Activated T-helper 17 cell treated with anti-CD3 and anti-CD28 coated beads, Interleukin-2, amount 50 U/mL, for 72 hours (primary cell): ENCODE data around the gene DCLK1. TPM values are rescaled to one million over a fixed set of nuclear protein-coding genes. Genes with fewer than 3 reads are reported as not detected.

ENCODE experiments used
- ATAC-seq: fragments of 150-1000 bp; cut with Tn5 transposase; replicated peaks from 2 replicates; pipeline ENCODE4 v1.10.0; 2021; ENCODE audit warnings: mild to moderate bottlenecking, moderate library complexity
- H3K27ac Mint-ChIP-seq: one replicate; pipeline ENCODE4 v1.8.0; 2022; ENCODE audit warnings: mixed read lengths
- H3K27me3 Mint-ChIP-seq: one replicate; pipeline ENCODE4 v1.8.0; 2022; ENCODE audit warnings: mixed read lengths
- H3K36me3 Mint-ChIP-seq: one replicate; pipeline ENCODE4 v1.8.0; 2022; ENCODE audit warnings: low read depth, mild to moderate bottlenecking, mixed read lengths
- H3K4me1 Mint-ChIP-seq: one replicate; pipeline ENCODE4 v1.8.0; 2022; ENCODE audit warnings: mixed read lengths
- H3K4me3 Mint-ChIP-seq: one replicate; pipeline ENCODE4 v1.8.0; 2022; ENCODE audit warnings: mild to moderate bottlenecking, mixed read lengths
- H3K9me3 Mint-ChIP-seq: one replicate; pipeline ENCODE4 v1.8.0; 2022; ENCODE audit warnings: mixed read lengths
- total RNA-seq, 2 donors: library from RNA; stranded (reverse); gene quantifications; one replicate each; pipeline ENCODE4 v1.2.3, GENCODE V29; 2022

Gene DCLK1
- total RNA-seq, 2 donors from 2014 or later, result not detected

GRCh38 chr13:35741657-35742056, 389.5 kb downstream of the DCLK1 start:
- Mint-ChIP-seq H3K9me3 (peaks cover 7% of the 10 kb centered on the region), H3K27ac (no peak overlapping the region), H3K36me3 (no peaks in the 10 kb centered on the region), H3K27me3 (peaks cover 7% of the 10 kb centered on the region), H3K4me1 (no peaks in the 10 kb centered on the region), H3K4me3 (no peak overlapping the region)
- ATAC-seq, result no peak

DNA sequence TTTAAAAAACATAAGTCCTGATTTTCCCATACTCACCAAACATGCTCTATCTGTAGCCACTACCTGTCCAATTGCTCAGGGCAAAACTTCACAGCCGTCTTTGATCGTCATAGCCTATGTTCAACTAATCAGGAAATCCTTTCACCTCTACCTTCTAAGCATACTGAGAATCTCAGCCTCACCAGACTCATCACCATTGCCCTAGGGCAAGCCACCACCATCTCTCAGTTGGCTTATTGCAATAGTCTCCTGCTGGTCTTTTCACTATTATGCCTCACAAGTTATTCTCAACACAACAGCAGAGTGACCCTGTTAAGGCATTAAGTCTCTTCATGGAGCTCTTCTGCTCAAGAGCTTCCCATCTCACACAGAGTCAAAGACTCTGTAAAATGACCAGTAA, 394.3 kb downstream of the DCLK1 start:
- no peak for ATAC-seq
- no peaks in the 10 kb centered on the region for H3K4me1 Mint-ChIP-seq
- no peaks in the 10 kb centered on the region for H3K36me3 Mint-ChIP-seq
- H3K27me3 Mint-ChIP-seq, result peaks cover 12% of the 10 kb centered on the region
- no peak overlapping the region for H3K4me3 Mint-ChIP-seq
- no peak overlapping the region for H3K27ac Mint-ChIP-seq
- peaks cover 7% of the 10 kb centered on the region for H3K9me3 Mint-ChIP-seq

- no peak overlapping the region for H3K27ac Mint-ChIP-seq
- no peak for ATAC-seq
- no peaks in the 10 kb centered on the region for H3K36me3 Mint-ChIP-seq
- peaks cover 4% of the 10 kb centered on the region for H3K27me3 Mint-ChIP-seq
- H3K4me1 Mint-ChIP-seq, result no peaks in the 10 kb centered on the region
- H3K4me3 Mint-ChIP-seq, result no peak overlapping the region
- peaks cover under 1% of the 10 kb centered on the region for H3K9me3 Mint-ChIP-seq
Observed at GRCh38 chr13:35733827-35734226, 397.4 kb downstream of the DCLK1 start.

DNA sequence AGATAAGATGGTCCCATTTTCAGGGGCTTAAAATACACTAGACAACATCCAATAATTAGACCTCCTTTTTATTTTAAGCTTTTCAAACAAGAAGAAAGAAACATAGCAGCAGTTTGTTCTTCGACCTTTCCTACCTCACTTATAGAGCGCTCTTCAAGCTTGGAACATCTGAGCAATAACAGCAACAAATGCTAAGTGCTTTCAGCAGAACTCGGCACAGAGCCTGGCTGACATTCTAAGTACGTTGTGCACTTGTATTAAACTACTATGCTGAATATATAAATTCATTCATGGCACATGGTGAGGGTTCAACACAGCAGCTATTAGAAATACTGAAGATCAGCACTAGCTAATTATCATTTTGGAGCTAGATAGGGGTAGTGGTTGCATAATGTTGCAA, 398.6 kb downstream of the DCLK1 start:
- Mint-ChIP-seq H3K4me3 (no peak overlapping the region), H3K27me3 (peaks cover 4% of the 10 kb centered on the region), H3K36me3 (no peaks in the 10 kb centered on the region), H3K9me3 (peaks cover 4% of the 10 kb centered on the region), H3K4me1 (no peaks in the 10 kb centered on the region), H3K27ac (no peak overlapping the region)
- ATAC-seq, result no peak

DNA sequence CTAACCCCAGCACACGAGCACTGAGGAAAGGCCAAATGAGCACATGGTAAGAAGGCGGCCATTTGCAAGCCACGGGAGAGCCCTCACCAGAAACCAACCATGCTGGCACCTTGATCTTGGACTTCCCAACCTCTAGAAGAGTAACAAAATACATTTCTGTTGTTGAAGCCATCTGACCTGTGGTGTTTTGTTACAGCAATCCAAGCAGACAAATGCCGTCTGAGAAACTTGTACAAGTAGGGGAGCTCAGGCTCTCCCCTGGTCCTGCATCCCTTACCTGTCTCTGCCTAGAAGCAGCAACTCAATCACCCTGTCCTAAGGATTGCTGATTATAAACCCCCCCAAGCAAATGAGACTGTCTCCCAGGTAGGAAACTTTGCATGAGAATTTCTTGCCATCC, 399.7 kb downstream of the DCLK1 start:
- Mint-ChIP-seq H3K27me3 (peaks cover 4% of the 10 kb centered on the region), H3K9me3 (peaks cover 4% of the 10 kb centered on the region), H3K27ac (no peak overlapping the region), H3K4me3 (no peak overlapping the region), H3K36me3 (no peaks in the 10 kb centered on the region), H3K4me1 (no peaks in the 10 kb centered on the region)
- no peak for ATAC-seq

DNA sequence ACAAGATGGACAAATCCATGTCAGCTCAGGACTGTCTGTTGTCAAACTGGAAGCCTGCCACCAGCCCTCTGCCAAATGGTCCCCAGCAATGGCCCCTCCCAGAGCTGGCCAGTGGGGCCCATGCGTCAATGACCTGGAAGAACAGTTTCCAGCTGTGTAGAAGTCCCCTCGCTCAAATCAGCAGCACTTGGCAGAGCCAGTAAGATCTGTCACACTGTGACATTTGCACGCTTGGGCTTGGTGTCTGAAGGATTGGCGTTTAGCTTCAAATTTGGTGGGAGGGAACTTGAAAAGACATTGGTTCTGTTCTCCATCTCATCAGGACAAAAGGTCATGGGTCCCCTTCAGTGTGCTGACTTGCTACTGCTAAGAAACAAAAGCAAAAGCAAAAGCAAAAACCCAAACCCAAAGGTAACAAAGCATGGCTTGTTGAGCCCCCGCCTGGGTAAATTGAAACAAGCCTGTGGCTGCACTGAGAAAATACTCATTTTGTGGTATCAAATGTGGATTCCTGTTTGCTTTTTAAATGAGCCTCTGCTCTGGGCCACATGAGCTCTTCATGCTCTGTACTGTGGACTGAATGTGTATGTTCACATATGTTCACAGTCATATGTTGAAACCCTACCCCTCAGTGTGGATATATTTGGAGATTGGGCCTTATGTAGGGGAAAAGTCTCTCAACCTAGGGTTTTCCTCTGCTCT, 401.1 kb downstream of the DCLK1 start:
- no peaks in the 10 kb centered on the region for H3K36me3 Mint-ChIP-seq
- no peak overlapping the region for H3K4me3 Mint-ChIP-seq
- no peaks in the 10 kb centered on the region for H3K4me1 Mint-ChIP-seq
- H3K27ac Mint-ChIP-seq, result no peak overlapping the region
- peaks cover 8% of the 10 kb centered on the region for H3K9me3 Mint-ChIP-seq
- ATAC-seq, result no peak
- H3K27me3 Mint-ChIP-seq, result peaks cover 8% of the 10 kb centered on the region

GRCh38 chr13:35727881-35728280, 403.3 kb downstream of the DCLK1 start:
- Mint-ChIP-seq H3K36me3 (no peaks in the 10 kb centered on the region), H3K4me1 (no peaks in the 10 kb centered on the region), H3K4me3 (no peak overlapping the region), H3K27me3 (peaks cover 10% of the 10 kb centered on the region), H3K27ac (no peak overlapping the region), H3K9me3 (peaks cover 8% of the 10 kb centered on the region)
- no peak for ATAC-seq

DNA sequence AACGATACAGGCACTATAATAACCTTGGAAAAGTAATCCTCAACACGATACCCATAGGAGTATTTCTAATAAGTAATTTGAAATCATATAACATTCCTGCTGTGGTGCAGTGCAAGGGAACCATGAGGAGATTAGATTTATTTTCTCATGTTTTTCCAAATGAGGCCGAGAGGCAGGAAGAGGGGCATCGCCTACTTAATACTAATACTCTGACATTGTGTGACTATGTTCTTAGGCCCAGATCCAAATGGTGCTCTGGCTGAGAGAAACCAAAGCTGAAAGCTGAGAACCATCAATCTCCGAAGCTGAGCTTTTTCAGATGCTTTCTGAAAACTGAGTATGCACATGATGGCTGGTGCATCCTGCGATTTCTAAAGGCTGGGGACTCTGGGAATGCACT, 406.7 kb downstream of the DCLK1 start:
- peaks cover 8% of the 10 kb centered on the region for H3K9me3 Mint-ChIP-seq
- no peak for ATAC-seq

DNA sequence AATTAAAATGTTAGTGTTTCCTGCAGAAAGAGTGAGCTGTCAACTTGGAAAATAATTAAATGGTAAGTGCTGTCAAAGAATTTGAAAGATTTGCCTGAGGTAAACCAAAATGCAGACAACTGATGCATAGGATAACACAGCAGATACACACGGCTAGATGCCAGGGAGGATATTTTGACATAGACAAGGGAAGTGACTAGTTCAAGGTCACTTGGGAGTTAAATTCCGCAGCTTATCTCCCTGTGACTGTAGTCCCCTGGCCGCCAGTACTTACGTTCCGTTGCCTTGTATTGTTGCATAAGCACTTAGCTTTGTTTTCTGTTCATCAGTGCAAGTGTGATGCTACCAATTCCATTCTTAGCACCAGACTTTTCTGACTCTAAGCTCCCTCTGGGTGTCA, 407.4 kb downstream of the DCLK1 start:
- Mint-ChIP-seq H3K27ac (no peak overlapping the region), H3K27me3 (peaks cover 14% of the 10 kb centered on the region)
- ATAC-seq, result no peak

More for the DNA sequence above, 406.7 kb downstream of the DCLK1 start:
- no peak overlapping the region for H3K27ac Mint-ChIP-seq
- H3K36me3 Mint-ChIP-seq, result no peaks in the 10 kb centered on the region
- peaks cover 14% of the 10 kb centered on the region for H3K27me3 Mint-ChIP-seq
- no peaks in the 10 kb centered on the region for H3K4me1 Mint-ChIP-seq
- no peak overlapping the region for H3K4me3 Mint-ChIP-seq

DNA sequence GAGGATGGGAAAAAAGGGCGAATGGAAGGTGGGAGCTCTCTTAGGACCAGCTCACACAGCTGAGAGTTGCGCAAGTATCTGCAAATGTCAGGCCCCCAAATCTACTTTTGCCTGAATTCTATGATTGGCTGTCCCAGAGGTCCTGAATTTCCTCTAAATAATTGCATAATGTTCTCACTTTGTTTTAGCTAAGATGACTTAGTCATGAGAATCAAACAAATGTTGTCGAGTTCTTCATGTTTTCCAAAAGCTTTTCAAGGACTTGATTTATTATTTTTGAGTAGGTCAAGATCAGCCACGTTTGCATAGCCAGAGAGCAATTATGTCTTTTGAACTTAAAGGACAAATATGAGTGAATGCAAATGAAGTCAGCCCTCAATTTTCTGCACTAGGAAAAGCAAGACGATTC, 408.1 kb downstream of the DCLK1 start:
- no peak overlapping the region for H3K27ac Mint-ChIP-seq

More for the DNA sequence above, 407.4 kb downstream of the DCLK1 start:
- Mint-ChIP-seq H3K36me3 (no peaks in the 10 kb centered on the region), H3K4me1 (no peaks in the 10 kb centered on the region), H3K9me3 (peaks cover 7% of the 10 kb centered on the region), H3K4me3 (no peak overlapping the region)

DNA sequence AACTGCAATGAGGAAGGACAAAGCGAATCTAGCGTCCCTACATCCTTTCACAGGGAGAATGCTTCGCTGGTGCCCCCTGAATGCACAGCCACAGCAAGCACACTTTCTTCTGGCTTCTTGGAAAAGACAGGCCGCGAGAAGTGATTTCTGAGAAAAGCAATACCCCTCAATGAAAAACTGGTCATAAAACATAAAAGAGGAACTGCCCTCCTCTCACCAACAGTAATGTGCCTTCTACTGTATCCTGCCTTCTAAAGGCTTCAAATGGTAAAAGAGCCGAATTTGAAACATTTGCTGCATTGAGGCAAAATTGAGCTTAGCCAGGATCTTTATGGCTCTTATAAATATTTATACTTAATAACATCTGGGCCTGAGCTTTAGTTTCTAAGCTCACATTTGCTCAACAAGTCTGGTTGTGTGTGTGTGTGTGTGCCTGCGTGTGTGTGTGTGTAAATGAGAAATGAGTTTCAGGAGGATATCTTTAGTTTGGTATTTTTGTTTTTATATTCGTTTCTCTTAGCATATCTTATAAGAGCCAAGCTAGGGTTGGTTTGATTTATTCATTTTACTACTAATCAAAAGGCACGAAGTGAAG, 408.6 kb downstream of the DCLK1 start:
- H3K9me3 Mint-ChIP-seq, result peaks cover 4% of the 10 kb centered on the region
- no peaks in the 10 kb centered on the region for H3K4me1 Mint-ChIP-seq
- H3K36me3 Mint-ChIP-seq, result no peaks in the 10 kb centered on the region
- peaks cover 14% of the 10 kb centered on the region for H3K27me3 Mint-ChIP-seq
- H3K4me3 Mint-ChIP-seq, result no peak overlapping the region
- no peak overlapping the region for H3K27ac Mint-ChIP-seq
- ATAC-seq, result no peak

More for the DNA sequence above, 408.1 kb downstream of the DCLK1 start:
- peaks cover 14% of the 10 kb centered on the region for H3K27me3 Mint-ChIP-seq
- ATAC-seq, result no peak
- no peak overlapping the region for H3K4me3 Mint-ChIP-seq
- H3K4me1 Mint-ChIP-seq, result no peaks in the 10 kb centered on the region
- no peaks in the 10 kb centered on the region for H3K36me3 Mint-ChIP-seq
- peaks cover 4% of the 10 kb centered on the region for H3K9me3 Mint-ChIP-seq

DNA sequence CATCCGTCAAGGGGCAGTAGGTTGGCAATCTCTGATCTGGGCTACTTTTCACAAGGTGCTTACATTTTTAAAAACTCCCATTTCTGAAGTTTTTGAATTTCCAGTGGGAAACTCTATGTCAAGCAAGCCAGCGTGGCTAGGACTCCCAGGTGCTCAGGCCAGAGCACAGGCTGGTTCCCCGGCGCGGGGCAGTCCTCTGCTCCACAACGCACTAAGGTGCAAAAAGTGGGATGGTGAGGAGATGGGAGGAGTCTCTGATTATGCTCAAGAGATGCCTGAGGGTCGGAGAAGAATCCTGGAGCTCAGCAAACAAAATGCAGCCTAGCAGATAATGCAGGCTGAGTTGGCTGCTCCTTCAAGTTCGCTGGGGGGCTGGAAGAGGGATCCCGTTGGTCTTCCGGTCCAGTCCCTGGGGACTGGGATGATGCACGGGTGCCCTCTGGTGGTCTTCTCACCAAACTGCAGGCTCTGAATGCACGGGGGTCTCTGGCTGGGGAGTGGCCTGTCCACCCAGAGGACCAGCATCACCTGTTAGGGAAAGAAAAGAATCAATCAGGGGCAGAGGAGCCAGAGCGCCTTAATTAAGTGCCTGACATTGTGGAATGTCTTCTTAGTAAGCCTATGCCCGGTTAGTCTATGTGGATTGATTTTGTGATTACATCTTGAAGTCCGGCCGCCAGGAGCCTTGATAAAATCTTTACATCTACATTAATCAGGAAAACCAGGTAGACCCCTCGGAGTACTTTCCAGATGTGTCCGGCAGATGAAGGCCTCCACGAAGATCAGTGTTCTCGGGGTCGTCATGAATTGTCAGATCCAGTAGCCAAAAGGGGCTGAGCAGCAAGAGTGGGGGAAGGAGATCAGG, 410.3 kb downstream of the DCLK1 start:
- Mint-ChIP-seq H3K36me3 (no peaks in the 10 kb centered on the region), H3K27ac (no peak overlapping the region), H3K4me3 (no peak overlapping the region), H3K4me1 (no peaks in the 10 kb centered on the region), H3K9me3 (peaks cover 4% of the 10 kb centered on the region), H3K27me3 (peaks cover 14% of the 10 kb centered on the region)
- ATAC-seq, result no peak

GRCh38 chr13:35720290-35720689, 410.9 kb downstream of the DCLK1 start:
- Mint-ChIP-seq H3K27ac (no peak overlapping the region), H3K36me3 (no peaks in the 10 kb centered on the region), H3K4me3 (no peak overlapping the region), H3K27me3 (peaks cover 9% of the 10 kb centered on the region), H3K4me1 (no peaks in the 10 kb centered on the region), H3K9me3 (no peaks in the 10 kb centered on the region)
- no peak for ATAC-seq
